DMS153 (cell line): Measurements from ENCODE around the gene HIVEP3.

Experiments used
- DNase-seq: peaks from one replicate; lab custom pipeline; 2025; lab: John Stamatoyannopoulos, UW

HIVEP3 gene

GRCh38 chr1:41920658-41921057, 1.9 kb upstream of the HIVEP3 start:
- no peak for DNase-seq

GRCh38 chr1:41919764-41920397, 1.2 kb upstream of the HIVEP3 start:
- peak; percentile 95 for DNase-seq

DNA sequence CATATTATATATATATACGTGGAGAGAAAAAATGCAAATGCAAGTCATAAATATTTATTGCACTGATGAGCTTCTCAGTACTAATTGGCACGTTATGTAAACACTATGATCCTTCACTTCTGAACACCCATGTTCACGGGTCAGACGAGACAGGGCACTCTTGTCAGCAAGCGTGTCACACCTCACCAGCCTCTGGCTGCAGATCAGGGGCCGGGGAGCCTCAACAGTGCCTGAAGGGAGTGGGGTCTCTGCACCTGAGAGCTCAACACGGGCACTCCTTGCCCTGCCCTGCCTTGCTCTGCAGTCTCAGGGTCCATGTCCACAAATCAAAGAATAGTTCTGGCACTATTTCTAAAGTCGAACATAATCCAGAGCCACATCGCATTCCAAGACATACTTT, 409 bp upstream of the HIVEP3 start:
- DNase-seq: no peak

DNA sequence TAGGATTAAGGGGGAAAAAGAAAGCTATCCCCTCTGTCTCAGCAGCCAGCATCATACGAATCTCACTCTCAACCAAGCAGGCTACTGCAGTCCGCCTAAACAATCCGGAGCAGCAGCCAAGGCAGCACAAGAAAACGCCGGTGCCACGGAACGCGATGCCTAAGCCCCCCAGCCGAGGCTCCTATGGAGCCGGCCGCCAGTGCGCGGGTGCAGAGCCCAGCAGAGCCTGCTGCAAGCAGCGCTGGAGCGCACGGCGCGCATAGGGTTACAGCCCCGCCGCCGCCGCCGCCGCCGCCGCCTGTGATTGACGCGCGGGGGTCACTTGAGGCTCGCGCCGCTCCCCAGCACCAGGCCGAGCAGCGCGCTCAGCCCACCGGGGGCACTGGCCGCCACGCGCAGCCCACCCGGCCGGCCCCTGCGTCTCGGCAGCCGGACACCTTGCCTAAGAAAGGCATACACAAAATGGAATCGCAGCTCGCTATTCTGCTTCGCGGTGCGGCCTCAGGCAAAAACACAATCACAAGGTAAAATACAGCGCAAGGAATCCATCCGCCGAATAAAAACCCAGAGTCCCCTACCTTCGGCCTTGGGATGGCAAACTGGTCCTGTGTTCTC, 780 bp downstream of the HIVEP3 start:
- peak; percentile 65 for DNase-seq

- no peak for DNase-seq
Measured at GRCh38 chr1:41917076-41917475, 1.6 kb downstream of the HIVEP3 start.

DNA sequence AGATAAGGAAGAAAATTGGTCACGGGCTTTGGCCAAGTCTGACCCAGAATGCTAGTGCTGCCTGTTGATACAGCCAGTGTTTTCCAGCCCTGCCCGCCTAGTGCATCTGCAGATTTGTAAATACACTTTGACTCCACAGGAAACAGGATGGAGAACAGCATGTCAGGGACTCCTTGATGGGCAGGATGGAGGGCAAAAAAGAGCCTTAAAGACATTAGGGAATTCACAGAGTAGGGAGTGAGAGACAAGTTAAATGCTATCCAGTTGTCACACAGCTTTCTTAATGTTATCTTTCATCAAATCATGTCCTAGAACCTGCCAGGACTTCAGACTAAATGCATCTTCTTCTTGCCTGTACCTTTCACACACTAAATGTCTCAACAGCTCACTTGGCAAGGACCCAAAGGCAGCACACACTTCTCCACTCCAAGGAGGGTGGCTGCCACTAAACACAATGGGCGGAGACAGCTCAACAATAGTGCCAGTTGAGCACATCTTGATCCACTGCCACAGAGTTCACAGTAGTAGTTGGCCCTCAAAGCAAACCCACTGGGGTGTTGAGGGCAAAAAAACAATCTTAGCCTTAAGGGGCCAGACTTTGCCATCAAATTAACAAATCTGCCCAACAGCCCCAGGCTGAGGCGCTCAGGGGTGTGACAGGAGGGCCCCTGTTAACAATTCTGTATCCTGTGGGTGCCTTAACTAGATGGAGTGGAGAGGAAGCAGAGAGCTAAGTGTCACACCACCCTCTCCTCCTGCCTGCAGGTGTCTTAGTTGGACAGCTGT, 2.7 kb downstream of the HIVEP3 start:
- DNase-seq: peak; percentile 51

- peak; percentile 29 for DNase-seq
Measured at GRCh38 chr1:41914516-41914915, 4.2 kb downstream of the HIVEP3 start.

DNA sequence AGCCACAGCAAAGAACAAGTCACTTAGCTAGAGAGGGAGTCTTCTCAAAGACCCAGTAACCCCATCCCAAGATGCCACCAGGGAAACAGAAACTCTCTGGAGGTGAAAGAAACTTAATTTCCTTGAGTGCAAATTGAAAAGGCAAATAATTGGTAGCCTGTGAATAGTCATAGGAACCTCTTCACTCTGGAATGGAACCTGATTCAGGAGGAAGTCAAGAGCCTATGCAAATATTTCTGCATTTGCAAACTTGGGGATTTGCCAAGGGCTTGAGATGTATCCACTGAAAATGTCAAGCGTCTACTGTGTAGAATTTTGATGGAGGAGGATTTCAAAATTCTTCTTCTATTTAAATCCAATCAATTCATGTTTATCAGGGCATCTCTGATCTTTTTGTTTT, 5.7 kb downstream of the HIVEP3 start:
- peak; percentile 85 for DNase-seq

DNA sequence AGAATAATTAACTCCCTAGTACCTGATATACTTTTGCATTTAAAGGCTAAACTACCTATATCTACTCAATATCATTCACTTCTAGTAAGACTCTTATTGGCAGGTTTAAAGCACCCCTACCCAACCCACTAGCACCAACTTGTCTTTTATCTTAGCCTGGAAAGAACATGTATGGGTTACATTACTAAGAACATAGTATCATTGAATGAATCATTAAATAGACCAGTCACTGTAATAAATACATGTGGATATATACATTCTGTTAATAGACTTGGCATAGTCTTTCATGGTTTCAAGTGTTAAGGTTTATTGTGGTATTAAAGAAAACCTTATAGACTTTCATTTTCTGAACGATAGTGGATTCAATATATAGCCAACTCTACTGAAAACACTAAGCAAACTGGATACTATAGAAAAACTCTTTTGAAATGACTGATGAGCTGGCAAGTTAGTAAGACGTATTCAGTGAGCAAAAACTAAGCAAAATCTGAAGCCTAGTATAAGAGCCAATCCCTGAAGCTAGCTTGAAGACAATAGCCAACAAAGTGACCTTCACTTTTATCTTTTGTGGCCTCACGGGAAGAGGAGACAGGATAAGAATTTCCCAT, 10.3 kb downstream of the HIVEP3 start:
- DNase-seq: no peak

DNA sequence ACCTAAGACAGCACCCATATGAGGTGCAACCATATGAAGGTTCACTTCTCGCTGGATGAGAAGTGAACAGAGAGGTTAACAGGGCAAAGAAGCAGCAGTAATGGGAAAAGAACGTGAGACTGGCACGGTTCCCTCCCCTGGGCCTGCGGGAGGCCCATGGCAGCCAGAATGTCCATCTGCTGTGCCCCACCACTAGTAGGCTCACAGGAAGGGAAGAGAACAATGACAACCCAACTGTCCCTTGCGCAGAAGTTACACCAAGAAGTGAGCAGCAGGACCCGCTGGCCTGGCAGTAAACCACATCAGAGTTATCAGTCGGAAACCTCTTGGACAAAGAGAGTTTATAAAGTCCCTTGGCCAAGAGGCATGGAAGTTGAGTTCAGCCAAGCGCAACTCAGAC, 11.3 kb downstream of the HIVEP3 start:
- DNase-seq: no peak

DNA sequence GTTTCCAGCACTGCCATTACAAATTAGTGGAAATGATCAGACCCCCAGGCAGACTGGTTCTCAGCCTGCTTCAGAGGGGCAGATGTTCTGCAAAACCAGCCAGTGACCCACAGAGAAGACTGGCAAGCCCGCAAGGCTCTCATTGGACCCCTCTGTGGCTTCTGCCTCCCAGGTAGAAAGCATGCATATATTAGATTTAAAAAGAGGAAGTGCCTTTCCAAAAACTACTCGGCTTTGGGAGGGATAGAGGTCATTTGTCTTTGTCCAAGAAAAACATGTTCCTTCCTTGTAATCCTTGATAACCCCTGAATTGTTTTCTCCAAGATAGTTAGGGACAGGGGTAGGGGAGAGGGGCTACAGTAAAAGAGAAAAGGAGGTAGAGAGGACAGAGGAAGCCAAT, 11.8 kb downstream of the HIVEP3 start:
- no peak for DNase-seq

DNA sequence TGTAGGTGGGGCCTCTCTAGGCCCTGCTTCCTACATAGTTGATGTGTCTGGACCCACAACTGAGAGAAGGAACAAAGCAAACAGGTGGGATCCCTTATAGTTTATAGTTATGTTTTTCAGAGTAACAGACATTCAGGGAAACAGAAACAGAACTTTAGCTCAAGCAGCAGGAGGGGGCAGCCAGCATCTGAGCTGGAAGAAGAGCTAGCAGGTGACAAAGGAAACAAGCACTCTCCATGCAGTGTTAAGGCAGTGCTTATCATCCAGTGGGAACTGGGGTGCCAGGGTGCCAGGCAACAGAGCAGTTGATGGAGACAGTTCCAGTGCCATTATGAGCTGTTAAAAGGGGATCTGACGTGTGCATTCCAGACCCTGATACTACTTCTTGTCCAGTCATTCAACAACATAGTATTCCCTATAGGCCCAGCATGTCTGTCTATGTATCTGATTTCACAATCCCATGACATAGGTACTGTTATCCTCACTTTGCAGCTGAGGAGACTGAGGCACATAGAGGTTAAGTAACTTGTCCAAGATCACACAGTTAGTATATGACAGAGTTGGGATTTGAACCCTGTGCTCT, 13.5 kb downstream of the HIVEP3 start:
- no peak for DNase-seq

GRCh38 chr1:41902664-41903063, 16.1 kb downstream of the HIVEP3 start:
- DNase-seq: no peak

DNA sequence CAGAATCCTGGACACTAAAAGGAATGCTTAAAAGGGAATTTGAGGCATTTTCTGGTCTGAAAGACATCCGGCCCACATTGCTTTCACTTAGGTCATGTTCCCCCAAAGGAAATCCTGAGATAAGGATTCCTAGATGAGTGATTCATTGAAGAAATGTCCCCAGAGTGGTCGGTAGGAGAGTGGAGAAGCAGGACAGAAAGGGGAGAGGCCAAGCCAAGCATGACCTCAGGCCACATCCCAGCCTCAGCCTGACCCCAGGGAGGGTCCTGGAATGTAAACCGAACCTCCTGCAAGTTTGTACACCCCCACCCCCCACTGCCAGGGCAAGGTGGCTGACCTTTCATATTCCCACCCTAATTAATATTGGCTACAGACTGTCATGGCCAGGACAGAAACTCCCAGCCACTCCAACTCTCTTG, 16.6 kb downstream of the HIVEP3 start:
- DNase-seq: no peak

- DNase-seq: no peak
Measured at GRCh38 chr1:41901551-41901950, 17.2 kb downstream of the HIVEP3 start.

- DNase-seq: no peak
Measured at GRCh38 chr1:41900603-41901444, 17.9 kb downstream of the HIVEP3 start.

DNA sequence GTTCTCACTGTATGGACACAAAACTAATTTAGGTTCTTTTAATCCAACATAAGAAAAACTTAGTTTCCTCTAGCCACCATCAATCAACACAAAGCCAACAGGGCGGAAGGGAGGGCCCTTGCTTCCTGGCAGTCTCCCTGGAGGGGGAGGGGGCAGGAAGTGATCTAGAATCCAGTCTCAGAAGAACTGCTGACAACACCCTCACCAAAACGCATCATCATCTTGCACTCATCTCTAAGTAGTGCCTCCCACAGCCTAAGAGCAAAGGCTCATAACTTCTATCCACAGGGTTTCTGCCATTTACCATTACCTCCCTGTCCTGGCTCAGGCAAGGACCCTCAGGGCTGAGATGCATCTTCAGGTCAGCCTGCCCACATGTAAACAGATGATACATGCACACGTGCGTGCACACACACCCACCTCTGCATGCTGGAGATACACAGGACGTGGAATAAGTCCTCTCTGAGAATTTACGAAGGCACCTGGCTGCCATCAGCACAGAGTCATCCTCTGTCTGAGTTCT, 20.5 kb downstream of the HIVEP3 start:
- DNase-seq: peak; percentile 49

GRCh38 chr1:41895552-41895951, 23.2 kb downstream of the HIVEP3 start:
- no peak for DNase-seq

DNA sequence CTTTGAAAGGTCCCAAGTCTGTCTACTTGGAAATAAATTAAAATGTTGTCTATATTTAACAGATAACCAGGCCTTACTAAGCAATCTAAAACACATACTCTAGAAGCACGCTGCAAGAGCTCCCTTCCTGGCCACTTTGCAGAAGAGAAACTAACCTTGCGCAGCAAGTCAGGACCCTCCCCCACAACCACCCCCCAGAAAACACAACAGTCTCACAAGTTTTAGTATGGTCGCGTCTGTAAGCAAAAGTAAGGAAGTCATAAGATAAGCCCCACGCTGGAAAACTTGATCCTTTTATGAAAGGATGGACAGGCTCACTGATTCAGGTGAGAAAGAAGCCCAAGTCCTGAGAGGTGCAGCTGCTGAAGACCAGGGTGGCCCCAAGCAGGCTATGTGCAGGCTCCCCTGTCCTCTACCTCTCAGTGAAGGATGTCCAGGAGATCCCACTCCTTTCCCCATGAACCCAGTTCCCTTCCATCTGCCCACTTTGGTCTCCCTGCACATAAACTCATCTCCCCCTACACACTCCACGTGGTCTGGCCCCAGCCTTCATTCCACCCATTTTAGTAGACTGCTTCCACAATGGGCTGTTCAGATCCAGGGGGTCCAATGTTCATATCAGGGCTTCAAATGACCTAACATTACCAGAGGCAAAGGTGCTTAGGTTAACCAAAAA, 23.8 kb downstream of the HIVEP3 start:
- no peak for DNase-seq

- no peak for DNase-seq
Measured at GRCh38 chr1:41894101-41894807, 24.5 kb downstream of the HIVEP3 start.
